Stimulated activated CD4-positive, alpha-beta T cell treated with anti-CD3 and anti-CD28 coated beads, Interleukin-2, amount 100 ng/mL, for 4 hours (primary cell): ENCODE measurements around the gene LIMD2.

Experiments used
- DNase-seq: peaks from one replicate; pipeline ENCODE4 v3.0.0-alpha.2; 2020; ENCODE audit warnings: low read depth

The LIMD2 gene

GRCh38 chr17:63681530-63681929 is 18.4 kb downstream of the LIMD2 start:
- DNase-seq: no peak

GRCh38 chr17:63680700-63681099 is 19.2 kb downstream of the LIMD2 start:
- DNase-seq: no peak

GRCh38 chr17:63679214-63679613 is 20.7 kb downstream of the LIMD2 start:
- no peak for DNase-seq

- DNase-seq: no peak
Measured at GRCh38 chr17:63676584-63676983, 23.3 kb downstream of the LIMD2 start.

- DNase-seq: no peak
Measured at GRCh38 chr17:63675607-63676546, 24.0 kb downstream of the LIMD2 start.

GRCh38 chr17:63675231-63675606 is 24.7 kb downstream of the LIMD2 start:
- no peak for DNase-seq

GRCh38 chr17:63672856-63673255 is 27.1 kb downstream of the LIMD2 start:
- no peak for DNase-seq

- no peak for DNase-seq
Measured at GRCh38 chr17:63665527-63666214, 34.3 kb downstream of the LIMD2 start.

GRCh38 chr17:63659850-63660249 is 40.1 kb downstream of the LIMD2 start:
- no peak for DNase-seq

GRCh38 chr17:63658366-63658765 is 41.6 kb downstream of the LIMD2 start:
- no peak for DNase-seq

GRCh38 chr17:63657786-63658185 is 42.1 kb downstream of the LIMD2 start:
- DNase-seq: no peak

- no peak for DNase-seq
Measured at GRCh38 chr17:63653050-63653449, 46.9 kb downstream of the LIMD2 start.

GRCh38 chr17:63652106-63652505 is 47.8 kb downstream of the LIMD2 start:
- DNase-seq: no peak

- DNase-seq: no peak
Measured at GRCh38 chr17:63649813-63650212, 50.1 kb downstream of the LIMD2 start.

GRCh38 chr17:63647936-63648335 is 52.0 kb downstream of the LIMD2 start:
- DNase-seq: no peak

- DNase-seq: no peak
Measured at GRCh38 chr17:63647065-63647725, 52.7 kb downstream of the LIMD2 start.

- DNase-seq: no peak
Measured at GRCh38 chr17:63646488-63646806, 53.5 kb downstream of the LIMD2 start.
